ENCODE results near the gene CCDC13.

DNA sequence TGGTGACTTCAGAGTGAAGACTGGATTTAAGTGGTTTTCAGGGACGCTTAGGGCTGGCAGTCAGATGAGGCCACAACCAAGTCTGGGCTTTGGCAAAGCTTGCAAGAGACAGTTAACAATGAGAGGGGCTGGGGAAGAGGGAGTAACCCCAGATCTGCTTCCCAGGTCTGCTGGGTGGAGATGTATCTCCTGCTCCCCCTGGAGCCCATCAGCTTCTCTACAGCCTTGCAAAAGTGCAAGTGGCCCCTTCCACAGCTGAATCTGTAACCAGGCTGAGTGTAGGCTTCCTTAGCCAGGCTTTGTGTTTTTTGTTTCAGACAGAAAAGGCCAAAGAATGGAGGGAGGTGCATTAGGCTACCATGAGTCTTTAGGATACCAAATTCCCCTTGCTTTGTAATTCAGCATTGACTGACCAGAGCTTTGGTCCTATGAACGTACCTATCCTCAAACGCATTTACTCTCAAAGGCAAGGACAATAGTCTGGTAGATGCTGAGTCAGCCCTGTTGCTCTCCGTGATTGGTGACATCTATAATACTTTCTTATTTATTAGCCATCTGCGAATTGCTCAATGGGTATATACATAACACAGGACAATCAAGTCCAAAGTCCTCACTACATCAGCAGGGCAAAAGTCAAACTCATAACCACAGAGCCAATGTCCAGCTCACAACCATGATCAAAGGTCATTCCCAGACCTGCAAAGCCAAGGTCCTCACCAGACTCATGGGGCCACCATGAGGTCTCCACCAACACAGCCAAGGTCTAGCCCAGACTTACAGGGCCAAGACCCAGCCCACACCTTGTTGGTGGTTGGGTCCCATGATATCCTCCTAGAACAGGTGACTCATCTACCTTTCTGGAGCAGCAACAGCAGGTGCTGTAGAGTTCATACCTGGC, 17.1 kb downstream of the CCDC13 start:
- TF ChIP-seq, protein P1, sequence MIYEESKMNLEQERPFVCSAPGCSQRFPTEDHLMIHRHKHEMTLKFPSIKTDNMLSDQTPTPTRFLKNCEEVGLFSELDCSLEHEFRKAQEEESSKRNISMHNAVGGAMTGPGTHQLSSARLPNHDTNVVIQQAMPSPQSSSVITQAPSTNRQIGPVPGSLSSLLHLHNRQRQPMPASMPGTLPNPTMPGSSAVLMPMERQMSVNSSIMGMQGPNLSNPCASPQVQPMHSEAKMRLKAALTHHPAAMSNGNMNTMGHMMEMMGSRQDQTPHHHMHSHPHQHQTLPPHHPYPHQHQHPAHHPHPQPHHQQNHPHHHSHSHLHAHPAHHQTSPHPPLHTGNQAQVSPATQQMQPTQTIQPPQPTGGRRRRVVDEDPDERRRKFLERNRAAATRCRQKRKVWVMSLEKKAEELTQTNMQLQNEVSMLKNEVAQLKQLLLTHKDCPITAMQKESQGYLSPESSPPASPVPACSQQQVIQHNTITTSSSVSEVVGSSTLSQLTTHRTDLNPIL (CRISPR knock-in tag; IDR thresholded peaks at IDR 0.05; ENCODE audit: low read depth) = no peak
- TF ChIP-seq ZFP3 (CRISPR knock-in tag; IDR thresholded peaks at IDR 0.05) = no peak
- no peak for TF ChIP-seq ZFP30 (CRISPR knock-in tag; IDR thresholded peaks at IDR 0.05)
- no peak for TF ChIP-seq ARNTL (CRISPR knock-in tag; IDR thresholded peaks at IDR 0.05; ENCODE audit: borderline replicate concordance, low read depth)
- TF ChIP-seq TCF4 (CRISPR knock-in tag; IDR thresholded peaks at IDR 0.05; ENCODE audit: borderline replicate concordance) = no peak
- TF ChIP-seq ZC3H10 (CRISPR knock-in tag; IDR thresholded peaks at IDR 0.05) = no peak
- TF ChIP-seq, protein P2, sequence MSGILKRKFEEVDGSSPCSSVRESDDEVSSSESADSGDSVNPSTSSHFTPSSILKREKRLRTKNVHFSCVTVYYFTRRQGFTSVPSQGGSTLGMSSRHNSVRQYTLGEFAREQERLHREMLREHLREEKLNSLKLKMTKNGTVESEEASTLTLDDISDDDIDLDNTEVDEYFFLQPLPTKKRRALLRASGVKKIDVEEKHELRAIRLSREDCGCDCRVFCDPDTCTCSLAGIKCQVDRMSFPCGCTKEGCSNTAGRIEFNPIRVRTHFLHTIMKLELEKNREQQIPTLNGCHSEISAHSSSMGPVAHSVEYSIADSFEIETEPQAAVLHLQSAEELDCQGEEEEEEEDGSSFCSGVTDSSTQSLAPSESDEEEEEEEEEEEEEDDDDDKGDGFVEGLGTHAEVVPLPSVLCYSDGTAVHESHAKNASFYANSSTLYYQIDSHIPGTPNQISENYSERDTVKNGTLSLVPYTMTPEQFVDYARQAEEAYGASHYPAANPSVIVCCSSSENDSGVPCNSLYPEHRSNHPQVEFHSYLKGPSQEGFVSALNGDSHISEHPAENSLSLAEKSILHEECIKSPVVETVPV (CRISPR knock-in tag; IDR thresholded peaks at IDR 0.05) = no peak
